ENCODE results near the gene PLEKHH2.

The PLEKHH2 gene

GRCh38 chr2:43796206-43796605 lies 159.1 kb downstream of the PLEKHH2 start:
- DNase-seq (ENCODE audit: low read depth, low spot score): no peak

GRCh38 chr2:43798300-43798699 lies 161.2 kb downstream of the PLEKHH2 start:
- no peak for DNase-seq (ENCODE audit: low read depth, low spot score)
- no peak overlapping the region for H3K27ac ChIP-seq

More at GRCh38 chr2:43796206-43796605, 159.1 kb downstream of the PLEKHH2 start:
- no peak overlapping the region for H3K27ac ChIP-seq

- DNase-seq (ENCODE audit: low read depth, low spot score): no peak
Observed at GRCh38 chr2:43800894-43801293, 163.8 kb downstream of the PLEKHH2 start.

GRCh38 chr2:43802135-43802534 lies 165.1 kb downstream of the PLEKHH2 start:
- DNase-seq (ENCODE audit: low read depth, low spot score): no peak
- H3K27ac ChIP-seq: no peak overlapping the region

More at GRCh38 chr2:43800894-43801293, 163.8 kb downstream of the PLEKHH2 start:
- H3K27ac ChIP-seq: no peak overlapping the region

- no peak for DNase-seq (ENCODE audit: low read depth, low spot score)
- no peak overlapping the region for H3K27ac ChIP-seq
Observed at GRCh38 chr2:43803113-43803512, 166.1 kb downstream of the PLEKHH2 start.

- no peak overlapping the region for H3K27ac ChIP-seq
- DNase-seq (ENCODE audit: low read depth, low spot score): no peak
Observed at GRCh38 chr2:43806719-43807031, 169.6 kb downstream of the PLEKHH2 start.

GRCh38 chr2:43810452-43810851 lies 173.4 kb downstream of the PLEKHH2 start:
- DNase-seq (ENCODE audit: low read depth, low spot score): no peak
- no peak overlapping the region for H3K27ac ChIP-seq

- H3K27ac ChIP-seq: no peak overlapping the region
- no peak for DNase-seq (ENCODE audit: low read depth, low spot score)
Observed at GRCh38 chr2:43810888-43811287, 173.8 kb downstream of the PLEKHH2 start.

GRCh38 chr2:43812006-43812405 lies 174.9 kb downstream of the PLEKHH2 start:
- DNase-seq (ENCODE audit: low read depth, low spot score): no peak
- H3K27ac ChIP-seq: no peak overlapping the region

GRCh38 chr2:43812947-43813346 lies 175.9 kb downstream of the PLEKHH2 start:
- no peak overlapping the region for H3K27ac ChIP-seq
- DNase-seq (ENCODE audit: low read depth, low spot score): no peak

- H3K27ac ChIP-seq: no peak overlapping the region
- no peak for DNase-seq (ENCODE audit: low read depth, low spot score)
Observed at GRCh38 chr2:43814711-43815110, 177.7 kb downstream of the PLEKHH2 start.

All from epithelial cell of prostate (primary cell).